ENCODE results near the gene OSBPL2.

The OSBPL2 gene

DNA sequence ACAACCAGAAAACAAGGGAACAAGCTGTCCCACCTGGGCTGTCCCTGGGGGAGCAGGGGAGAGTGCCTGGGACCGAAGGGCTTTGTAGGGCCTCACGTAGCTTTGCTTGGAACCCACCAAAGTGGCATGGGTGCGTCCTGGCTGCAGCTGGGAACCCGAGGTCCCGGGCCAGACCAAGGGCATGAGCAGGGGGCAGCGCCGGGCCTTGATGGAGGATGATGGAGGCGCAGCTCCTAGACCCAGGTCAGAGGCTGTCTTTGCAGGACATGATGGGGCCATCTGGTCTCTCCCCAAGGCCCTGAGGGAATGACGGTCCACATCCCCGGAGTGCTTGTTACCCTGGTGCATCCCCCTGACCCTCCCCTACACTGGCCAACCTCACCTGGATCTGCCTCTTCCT is 7.6 kb upstream of the OSBPL2 start:
- Mint-ChIP-seq H3K4me1 (peaks cover 6% of the 10 kb centered on the region), H3K27ac (no peak overlapping the region), H3K27me3 (ENCODE audit: low read depth) (peaks cover 25% of the 10 kb centered on the region), H3K9me3 (no peaks in the 10 kb centered on the region), H3K4me3 (no peak overlapping the region), H3K36me3 (ENCODE audit: low read depth) (no peaks in the 10 kb centered on the region)
- TF ChIP-seq, protein P1, sequence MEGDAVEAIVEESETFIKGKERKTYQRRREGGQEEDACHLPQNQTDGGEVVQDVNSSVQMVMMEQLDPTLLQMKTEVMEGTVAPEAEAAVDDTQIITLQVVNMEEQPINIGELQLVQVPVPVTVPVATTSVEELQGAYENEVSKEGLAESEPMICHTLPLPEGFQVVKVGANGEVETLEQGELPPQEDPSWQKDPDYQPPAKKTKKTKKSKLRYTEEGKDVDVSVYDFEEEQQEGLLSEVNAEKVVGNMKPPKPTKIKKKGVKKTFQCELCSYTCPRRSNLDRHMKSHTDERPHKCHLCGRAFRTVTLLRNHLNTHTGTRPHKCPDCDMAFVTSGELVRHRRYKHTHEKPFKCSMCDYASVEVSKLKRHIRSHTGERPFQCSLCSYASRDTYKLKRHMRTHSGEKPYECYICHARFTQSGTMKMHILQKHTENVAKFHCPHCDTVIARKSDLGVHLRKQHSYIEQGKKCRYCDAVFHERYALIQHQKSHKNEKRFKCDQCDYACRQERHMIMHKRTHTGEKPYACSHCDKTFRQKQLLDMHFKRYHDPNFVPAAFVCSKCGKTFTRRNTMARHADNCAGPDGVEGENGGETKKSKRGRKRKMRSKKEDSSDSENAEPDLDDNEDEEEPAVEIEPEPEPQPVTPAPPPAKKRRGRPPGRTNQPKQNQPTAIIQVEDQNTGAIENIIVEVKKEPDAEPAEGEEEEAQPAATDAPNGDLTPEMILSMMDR (IDR thresholded peaks at IDR 0.05; ENCODE audit: unreplicated experiment in 3 of 3): no peak

DNA sequence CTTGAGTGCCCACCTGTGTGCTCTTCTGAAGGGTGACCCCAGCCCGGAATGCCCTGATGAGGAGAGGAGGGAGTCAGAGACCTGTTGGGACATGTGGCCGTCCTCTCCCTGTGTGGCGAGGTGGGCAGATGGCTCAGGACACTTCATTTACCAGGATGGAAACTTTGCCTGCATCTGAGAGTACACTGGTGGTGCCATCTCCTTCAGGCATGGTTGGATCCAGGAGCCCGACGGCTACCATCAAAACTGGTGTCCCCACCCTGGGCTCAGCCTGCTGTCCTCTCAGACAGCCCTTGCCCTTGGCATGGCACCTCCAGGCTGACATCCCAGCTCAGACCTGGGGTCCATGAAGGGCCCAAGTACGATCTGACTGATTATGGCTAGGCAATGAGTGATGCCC is 7.0 kb upstream of the OSBPL2 start:
- TF ChIP-seq, protein P1 (IDR thresholded peaks at IDR 0.05; ENCODE audit: unreplicated experiment in 3 of 3): no peak
- Mint-ChIP-seq H3K9me3 (no peaks in the 10 kb centered on the region), H3K4me1 (peaks cover 6% of the 10 kb centered on the region), H3K36me3 (ENCODE audit: low read depth) (no peaks in the 10 kb centered on the region), H3K4me3 (no peak overlapping the region), H3K27me3 (ENCODE audit: low read depth) (peaks cover 22% of the 10 kb centered on the region), H3K27ac (no peak overlapping the region)

DNA sequence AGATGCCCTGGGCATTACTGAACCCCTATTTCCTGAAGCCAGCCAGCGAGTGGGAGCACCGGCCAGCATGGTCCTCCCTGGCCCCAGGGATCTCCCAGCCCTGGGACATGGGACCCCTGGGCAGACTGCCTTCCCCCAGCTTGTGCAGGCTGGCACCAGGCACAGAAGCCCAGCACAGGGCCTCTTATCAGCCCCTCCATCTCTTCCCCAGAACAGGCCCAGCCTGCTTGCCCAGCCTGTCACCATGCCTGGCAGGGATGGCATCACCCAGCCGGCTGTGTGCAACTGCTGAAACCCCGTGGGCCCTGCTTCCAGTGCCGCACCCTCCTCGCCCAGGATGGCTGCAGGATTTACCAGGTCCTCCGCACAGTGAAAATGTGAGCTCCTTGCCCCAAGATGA is 6.1 kb upstream of the OSBPL2 start:
- Mint-ChIP-seq H3K4me3 (no peak overlapping the region), H3K27me3 (ENCODE audit: low read depth) (peaks cover 14% of the 10 kb centered on the region), H3K36me3 (ENCODE audit: low read depth) (no peaks in the 10 kb centered on the region), H3K4me1 (peaks cover 6% of the 10 kb centered on the region), H3K9me3 (no peaks in the 10 kb centered on the region), H3K27ac (no peak overlapping the region)
- TF ChIP-seq, protein P1 (IDR thresholded peaks at IDR 0.05; ENCODE audit: unreplicated experiment in 3 of 3): no peak

DNA sequence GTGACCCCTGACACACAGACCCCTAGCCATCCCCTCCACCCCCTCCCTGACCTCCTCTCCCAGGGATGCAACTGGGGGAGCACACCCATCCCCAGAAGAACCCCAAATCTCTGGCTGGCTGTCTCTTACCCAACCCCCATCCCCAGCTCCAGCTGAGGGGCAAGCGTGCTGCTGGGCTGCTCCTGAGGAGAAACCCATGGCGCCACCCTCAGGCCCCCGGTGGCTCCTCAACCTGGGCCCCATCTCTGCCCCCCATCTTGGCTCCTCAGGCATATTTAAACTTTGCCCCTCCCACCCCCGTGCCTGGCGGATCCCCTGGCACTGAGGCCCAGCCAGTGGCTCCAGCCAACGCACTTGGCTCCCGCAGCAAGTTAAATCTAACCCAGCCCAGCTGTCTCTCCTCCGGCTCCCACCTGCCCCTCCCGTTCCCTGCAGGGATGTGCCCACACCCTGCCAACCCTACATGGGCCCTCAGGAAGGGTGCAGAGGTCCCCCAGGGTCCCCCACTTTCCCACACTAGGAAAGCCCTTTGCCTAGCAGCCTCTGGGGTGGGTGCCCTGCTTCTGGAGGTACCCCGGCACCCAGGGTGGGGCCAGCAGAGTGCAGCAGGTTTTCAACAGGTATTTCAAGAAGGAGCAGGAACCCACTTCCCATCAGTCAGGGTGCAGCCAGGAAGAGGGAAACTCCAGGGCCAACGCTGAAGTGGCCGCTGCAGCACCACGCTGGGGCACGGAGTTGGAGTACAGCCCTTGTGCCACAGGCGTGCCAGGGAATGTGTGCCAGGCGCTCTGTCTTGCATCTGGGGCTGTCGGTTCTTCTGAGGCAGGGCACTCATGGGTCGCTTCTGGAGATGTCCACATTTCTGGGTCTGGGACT is 5.3 kb upstream of the OSBPL2 start:
- Mint-ChIP-seq H3K9me3 (no peaks in the 10 kb centered on the region), H3K27me3 (ENCODE audit: low read depth) (peaks cover 14% of the 10 kb centered on the region), H3K4me3 (no peak overlapping the region), H3K27ac (no peak overlapping the region), H3K4me1 (peaks cover 10% of the 10 kb centered on the region), H3K36me3 (ENCODE audit: low read depth) (no peaks in the 10 kb centered on the region)
- TF ChIP-seq, protein P1 (IDR thresholded peaks at IDR 0.05; ENCODE audit: unreplicated experiment in 3 of 3): no peak

DNA sequence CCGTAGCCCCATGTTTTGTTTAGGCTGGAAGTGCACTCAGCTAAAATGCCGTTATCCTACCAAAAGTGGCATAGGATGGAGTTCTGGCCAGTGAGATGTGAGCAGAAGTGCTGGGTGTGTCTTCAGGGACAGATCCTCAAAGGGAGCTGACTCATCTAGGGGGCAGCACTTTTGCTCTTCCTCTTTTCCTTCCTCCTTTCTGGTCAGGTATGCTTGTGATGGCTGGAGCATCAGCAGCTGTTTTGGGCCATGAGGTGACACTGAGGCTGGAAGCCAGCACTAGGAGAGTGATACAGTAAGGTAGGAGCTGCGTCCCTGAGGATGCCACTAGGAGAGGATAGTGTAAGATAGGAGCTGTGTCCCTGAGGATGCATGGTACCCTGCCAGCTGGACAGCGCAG is 4.6 kb upstream of the OSBPL2 start:
- H3K4me1 Mint-ChIP-seq: peaks cover 12% of the 10 kb centered on the region
- no peaks in the 10 kb centered on the region for H3K36me3 Mint-ChIP-seq (ENCODE audit: low read depth)
- TF ChIP-seq, protein P1 (IDR thresholded peaks at IDR 0.05; ENCODE audit: unreplicated experiment in 3 of 3): no peak
- H3K4me3 Mint-ChIP-seq: no peak overlapping the region
- H3K27me3 Mint-ChIP-seq (ENCODE audit: low read depth): peaks cover 14% of the 10 kb centered on the region
- H3K27ac Mint-ChIP-seq: no peak overlapping the region
- no peaks in the 10 kb centered on the region for H3K9me3 Mint-ChIP-seq

DNA sequence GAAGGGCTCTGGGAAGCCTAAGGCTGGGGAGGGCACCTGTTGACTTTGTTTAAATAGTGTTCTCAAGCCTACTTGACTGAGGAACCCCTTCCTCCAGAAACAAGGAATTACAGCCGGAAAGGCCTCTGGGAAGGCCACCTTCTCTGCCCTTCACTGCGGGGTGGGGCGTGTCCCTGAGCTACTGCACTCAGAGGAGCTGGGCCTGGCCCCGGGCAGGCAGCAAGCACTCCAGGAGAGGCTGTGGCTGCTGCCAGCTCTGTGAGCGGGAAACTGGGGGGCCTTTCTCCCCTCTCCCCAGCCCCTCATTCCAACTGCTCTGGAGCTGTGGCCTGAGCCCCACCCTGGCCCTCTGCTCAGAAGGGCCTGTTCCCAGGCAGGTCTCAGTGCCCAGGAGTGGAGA is 4.0 kb upstream of the OSBPL2 start:
- Mint-ChIP-seq H3K27ac (no peak overlapping the region), H3K4me1 (peaks cover 12% of the 10 kb centered on the region), H3K36me3 (ENCODE audit: low read depth) (no peaks in the 10 kb centered on the region), H3K9me3 (no peaks in the 10 kb centered on the region), H3K4me3 (no peak overlapping the region), H3K27me3 (ENCODE audit: low read depth) (peaks cover 14% of the 10 kb centered on the region)
- TF ChIP-seq, protein P1 (IDR thresholded peaks at IDR 0.05; ENCODE audit: unreplicated experiment in 3 of 3): no peak

Measured in nephron (organoid).